Stimulated activated CD8-positive, alpha-beta memory T cell treated with anti-CD3 and anti-CD28 coated beads, Interleukin-4, amount 100 ng/mL, for 1 hour (primary cell): ENCODE measurements around the gene CTDNEP1.

Source experiments
- DNase-seq, 2 donors: peaks; one replicate each; pipeline ENCODE4 v3.0.0-alpha.2; 2020; ENCODE audit warnings: low read depth in 2 of 2, low spot score in 1 of 2

Gene CTDNEP1

DNA sequence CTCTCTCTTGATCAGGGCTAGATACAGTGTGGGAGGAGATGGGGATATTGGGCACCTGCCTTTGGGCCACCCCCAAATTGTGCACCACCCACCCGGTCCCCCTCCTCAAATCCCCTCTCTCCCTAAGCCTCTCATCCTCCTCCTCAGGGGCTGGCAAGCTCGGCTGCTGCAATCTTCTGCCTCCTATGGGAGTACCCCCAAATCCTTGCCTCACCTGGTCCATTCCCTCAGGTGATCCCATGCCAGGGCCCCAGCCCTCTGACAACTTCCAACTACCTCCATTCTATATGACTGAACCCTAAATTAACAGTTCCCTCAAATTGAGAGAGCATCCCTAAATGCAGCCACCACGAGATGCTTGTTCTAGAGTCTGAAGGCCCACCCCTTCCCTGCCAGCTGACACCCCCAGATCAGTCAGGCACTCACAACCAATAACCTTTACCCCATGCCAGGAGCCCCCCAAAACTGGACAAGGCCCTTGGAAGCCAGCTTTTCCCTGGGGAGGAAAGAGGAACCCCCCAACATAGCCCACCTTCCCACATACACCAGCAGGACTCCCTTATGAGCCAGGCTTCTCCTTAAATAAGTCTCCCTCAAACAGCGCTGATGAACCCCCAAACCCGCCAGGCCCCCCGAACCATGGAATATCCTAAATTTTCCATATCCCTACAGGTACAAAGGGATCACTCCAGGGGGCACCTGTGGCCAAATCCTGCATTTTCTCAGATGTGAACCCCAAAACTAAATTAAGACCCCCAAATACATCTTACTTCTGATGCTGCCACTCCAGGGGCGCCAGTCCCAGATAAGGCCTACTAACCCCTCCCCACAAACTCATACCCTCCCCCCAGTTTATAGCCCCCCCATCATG, 35.1 kb downstream of the CTDNEP1 start:
- DNase-seq: no peak

DNA sequence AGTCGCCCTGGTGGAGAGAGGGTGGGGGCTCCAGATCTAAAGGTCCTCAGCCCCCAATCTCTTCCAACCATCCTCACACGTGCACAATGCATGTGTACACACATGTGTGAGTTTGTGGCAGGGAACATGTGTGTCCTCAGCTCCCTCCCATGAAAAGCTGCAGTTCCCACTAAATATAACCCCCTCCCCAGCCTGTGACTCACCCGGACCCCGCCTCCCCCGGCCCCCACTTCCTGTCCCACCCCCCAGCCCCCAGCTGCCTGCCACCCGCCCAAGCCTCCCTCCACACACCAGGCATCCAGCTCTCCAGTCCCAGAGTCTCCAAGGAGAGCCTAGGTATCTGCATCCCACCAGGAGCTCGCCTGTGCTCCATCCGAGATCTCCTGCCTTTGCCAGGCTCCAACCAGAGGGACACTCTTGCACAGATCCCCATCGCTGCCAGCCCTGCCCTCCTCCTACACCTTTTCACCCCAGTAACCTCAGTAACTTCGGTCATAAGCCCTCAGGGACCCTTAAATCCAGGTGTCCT, 35.8 kb downstream of the CTDNEP1 start:
- DNase-seq: no peak

DNA sequence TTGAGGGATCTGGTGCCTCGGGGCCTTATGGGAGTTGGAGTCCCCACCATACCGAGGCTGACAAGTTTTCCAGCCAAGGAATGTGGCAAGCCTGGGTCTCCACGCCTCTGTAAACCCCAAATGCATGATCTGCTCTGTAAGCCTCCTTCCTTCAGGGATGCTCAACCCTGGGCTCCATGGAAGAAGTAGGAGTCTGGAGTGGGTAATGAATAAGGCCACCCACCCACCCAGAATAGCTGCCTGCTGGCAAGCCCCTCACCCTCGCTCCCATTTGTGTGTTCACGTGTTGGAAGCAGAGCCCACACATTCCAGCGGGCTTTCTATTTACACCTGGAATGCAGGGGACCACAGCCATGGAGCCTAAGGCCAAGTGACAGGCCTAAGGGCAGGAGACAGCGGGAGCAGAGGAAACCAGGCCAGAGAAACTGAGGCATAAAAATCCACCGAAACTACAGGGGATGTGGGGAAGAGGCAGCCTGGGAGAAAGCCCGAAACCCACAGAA, 36.3 kb downstream of the CTDNEP1 start:
- DNase-seq: no peak

DNA sequence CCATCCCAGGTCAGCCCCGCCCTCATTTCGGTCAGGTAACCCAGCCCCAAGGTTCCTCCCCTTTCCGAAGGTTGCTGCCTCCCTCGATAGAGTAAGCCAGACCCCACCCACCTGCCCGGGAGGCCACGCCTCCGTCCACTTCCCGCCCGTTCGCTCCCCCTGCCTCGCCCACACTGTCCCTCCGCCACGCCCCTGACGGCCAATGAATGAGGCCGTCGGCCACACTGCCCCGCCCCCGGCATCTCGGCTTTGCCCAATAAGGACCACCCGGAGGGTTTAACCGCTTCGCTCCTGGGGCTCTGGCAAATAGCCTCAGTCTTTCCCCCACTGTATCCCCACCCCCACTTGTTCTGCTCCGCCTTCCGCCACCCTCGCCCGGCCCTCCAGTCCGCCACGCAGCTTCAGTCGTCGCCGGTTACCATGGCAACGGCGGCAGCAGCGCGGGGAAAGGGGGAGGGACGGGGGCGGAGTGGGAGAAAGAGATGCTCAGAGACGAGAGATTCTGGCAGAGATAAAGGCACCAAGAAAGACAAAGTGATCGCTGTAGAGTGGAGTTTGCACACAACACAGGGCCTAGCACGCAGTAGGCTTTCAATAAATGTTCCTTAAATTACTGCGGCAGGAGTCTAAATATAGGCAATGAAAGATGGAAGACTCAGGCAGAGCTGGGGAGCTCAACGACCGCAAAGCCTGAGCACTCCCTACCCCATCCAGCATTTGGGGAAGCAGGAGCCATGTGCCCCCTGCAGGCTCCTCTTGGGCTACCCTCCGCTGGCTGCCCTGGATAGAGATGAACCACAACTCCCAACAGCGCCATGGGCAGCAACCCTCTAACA, 37.0 kb downstream of the CTDNEP1 start:
- DNase-seq: peak; percentile 97 to 98

DNA sequence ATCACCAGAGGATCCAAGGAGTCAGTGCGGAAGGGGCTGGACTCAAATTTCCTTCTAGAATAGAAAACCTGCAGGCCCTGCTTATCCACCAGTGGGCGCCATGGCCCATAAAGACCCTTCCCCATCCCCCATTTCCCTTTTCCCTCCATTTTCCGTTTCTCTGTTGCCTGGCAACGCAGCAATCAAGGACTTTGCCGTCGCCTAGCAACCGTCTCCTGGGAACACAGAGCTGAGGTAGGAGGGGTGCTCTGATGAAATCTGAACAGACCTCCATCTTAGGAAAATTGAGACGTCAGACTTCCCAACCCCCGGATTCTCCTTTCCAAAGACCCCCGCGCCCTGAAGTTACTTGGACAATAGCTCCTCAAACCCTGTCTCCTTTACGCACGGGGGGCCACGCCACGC, 37.6 kb downstream of the CTDNEP1 start:
- DNase-seq: no peak

DNA sequence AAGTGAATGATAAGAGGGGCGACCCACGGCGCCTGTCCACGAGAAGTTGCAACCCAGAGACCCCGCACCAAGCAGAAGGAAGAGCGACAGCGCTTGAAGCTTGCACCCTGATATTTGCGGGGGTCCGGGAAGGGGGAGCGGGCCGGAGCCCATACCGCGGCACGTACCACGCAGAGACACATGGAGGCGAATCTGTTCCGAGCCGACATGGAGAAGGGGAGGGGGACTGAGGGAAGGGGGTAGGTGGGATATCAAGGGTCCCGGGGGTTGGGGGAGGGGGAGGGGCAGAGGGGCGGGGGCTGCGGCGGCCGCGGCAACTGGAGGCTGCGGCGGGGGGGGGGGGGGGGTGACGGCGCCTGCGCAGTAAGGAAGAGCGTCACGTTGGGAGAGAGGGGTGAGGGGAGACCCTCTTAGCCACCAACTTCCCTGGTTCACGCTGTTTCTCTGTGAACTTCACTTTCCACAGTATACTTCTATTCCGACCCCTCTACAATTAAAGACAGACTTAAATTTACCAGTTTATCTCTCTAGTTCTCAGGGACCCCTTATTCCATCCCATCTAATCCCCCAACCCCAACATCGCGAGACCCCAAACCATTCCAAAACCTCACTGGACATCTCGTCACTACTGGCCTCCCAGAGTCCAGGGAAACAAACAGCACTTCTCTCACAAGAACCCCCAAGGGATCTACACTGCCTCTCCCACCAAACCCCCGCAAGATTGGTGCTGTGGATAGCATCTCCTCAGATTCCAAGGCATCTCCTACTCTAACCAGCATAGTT, 39.9 kb downstream of the CTDNEP1 start:
- no peak for DNase-seq

DNA sequence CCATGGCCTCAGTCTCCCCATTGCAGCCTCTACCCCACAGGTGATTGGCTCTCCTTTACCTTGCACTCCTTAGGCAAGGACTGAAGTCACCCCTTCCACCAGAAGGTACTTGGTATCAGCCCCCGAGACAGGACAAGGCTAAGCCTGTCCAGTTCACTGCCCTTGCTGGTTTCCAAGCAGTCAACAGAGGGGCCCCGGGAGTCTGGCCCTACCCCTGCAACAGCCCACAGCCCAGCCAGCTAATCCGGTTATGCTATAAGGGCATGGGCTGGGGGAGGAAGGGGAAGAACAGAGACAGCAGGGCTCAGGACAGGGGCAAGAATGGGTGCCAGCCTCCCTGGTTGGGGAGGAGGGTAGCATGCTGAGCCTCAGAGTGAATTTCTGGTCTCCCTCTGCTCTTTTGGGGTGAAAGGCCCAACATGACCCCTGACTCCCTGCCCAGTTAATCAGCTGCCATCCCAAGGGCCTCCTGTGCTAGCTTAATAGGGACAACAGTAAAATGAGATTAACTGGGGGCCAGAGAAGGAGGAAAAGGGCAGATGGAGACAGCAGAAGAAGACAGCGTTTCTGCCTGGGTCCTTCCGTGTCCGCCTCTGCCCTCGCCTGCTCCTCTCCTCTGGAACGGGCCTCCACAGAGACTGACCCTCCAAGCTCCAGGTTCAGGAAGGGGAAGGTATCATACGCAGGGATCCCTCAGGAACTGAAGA, 42.6 kb downstream of the CTDNEP1 start:
- DNase-seq: no peak

DNA sequence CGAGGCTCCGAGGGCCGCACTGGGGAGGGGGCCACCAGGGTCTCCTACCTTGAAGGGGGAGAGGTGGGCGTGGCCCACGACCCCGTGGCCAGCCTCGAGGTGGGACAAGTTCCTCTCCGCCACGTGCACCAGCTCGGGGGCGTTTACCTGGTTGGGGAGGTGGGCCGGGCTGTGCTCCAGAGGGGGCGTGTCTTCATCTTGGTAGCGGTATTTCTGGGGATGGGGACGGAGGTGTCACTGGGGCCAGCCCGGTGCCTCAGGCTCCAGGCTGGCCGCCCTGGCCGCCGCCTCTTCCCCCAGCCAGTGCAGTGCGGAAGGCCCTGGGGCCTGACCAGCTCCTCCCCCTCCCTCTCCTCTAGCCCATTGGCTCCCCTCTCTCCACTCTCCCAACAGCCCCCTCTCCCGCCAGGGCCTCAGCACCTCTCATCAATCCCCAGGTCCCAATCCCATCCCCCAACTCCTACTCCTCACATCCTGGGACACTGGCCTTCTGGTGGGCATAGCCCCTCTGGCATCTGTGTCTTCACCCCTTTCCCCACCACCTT, 43.4 kb downstream of the CTDNEP1 start:
- DNase-seq: no peak

DNA sequence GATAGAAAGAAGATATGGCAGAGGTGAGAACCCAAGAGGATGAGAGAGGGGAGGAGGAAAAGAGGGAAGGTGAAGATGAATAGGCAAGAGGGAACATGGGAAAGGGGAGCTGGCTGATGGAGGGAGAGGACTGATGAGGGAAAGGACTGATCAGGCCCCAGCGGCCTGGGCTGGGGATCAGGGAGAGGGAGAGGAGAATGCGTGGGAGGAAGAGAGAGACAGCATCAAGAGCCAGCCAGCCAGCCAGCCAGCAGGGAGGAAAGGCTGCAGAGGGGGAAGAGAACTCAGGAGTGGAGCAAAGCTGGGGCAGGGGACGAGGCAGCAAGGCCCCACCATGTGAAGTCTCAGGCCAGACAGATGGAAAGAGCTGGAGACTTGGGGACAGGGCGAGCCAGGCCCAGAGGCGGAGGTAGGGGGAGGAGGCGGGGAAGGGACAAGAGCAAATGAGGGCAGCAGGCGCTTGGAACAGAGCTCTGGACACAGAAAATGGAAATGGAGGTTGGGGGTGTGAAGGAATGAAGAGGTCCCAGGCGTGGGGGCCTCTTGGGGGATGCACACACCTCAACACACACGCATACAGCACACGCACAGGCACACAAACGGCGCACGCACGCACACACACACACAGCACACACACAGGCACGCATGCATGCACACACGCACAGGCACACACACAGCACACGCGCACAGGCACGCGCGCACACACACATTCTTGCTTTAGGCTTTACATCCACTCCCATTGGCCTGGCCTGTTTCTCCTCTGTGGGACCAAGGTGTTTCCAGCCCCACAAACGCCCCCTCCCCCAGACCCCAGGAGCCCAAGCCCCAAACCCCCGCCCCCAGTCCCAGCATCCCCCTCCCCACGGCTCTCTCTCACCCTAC, 44.2 kb downstream of the CTDNEP1 start:
- DNase-seq: no peak

DNA sequence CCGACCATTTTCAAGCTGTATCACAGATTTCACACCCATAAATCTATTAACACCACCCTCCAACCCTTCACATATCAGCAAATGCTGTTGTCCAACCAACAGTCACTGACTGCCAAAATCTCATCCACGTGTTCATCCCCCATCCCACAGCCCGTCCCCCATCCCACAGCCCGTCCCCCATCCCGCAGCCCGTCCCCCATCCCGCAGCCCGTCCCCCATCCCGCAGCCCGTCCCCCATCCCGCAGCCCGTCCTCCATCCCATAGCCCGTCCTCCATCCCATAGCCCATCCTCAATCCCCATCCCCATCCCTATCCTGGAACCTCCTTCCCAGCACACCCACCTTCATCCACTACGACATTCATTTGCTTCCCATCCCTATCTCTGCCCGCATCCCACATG, 46.0 kb downstream of the CTDNEP1 start:
- DNase-seq: no peak

DNA sequence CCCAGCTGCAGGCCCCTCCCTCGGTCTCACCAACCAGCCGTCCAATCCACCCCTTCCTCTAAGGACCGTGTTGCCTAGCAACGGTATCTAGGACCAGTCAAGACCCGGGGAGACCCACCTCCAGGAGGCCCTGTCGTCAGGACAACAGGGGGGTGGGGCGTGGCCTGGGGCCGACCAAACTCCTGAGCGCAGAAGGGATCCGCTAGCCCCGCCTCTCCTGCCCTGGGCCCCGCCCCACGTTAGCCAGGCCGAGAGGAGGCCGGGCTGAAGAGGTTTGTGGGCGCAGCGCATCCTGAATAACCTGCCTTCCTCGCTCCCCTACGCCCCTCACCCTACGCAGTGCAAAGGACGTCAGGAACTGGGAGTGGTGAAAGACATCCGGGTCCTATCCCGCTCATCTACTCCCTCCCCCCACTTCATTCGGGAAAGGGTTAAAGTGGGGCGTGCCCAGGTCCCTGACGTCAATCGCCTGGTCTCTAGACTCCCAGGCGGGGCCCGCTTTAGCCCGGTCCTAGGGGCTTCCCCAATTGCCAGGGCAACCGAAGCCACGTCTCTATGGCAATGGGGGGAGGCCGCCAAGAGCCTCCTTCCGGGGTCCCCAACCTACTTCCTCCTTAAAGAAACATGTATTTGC, 46.6 kb downstream of the CTDNEP1 start:
- peak; percentile 89 to 91 for DNase-seq

DNA sequence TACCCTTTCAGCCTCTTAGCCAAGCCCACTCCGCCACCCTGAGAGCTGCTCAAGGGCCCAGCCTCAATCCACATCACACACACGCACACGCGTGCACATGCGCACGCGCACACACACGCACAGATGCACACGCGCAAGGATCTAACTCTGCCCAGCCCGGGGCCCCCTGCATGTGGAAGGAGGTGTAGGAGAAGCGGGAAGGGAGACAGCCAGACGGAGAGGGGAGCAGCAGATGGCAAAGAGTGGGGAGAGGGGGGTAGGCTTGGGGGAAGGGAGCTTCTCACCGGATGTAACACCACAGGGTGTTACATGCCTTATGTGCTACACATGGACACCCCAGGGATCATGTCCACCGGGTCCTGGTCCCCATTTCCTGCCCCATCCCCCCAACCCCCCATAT, 47.2 kb downstream of the CTDNEP1 start:
- DNase-seq: no peak

DNA sequence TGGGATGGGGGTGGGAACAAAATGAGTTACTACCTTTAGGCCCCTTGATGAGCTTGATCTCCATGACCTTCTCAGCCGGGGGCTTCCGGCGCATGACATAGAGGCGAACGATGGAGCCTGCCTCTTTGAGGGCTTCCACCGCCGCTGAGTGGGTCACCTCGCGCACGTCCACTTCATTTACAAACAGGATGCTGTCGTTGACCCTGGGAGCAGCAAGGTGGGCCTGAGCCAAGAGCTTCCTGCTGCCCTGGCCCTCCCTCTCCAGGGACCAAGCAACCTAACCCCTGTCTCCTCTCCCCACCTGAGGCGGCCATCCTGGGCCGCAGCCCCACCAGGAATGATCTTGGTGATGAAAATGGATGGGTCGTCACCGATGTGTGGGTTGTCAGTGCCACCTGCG, 48.1 kb downstream of the CTDNEP1 start:
- no peak for DNase-seq

DNA sequence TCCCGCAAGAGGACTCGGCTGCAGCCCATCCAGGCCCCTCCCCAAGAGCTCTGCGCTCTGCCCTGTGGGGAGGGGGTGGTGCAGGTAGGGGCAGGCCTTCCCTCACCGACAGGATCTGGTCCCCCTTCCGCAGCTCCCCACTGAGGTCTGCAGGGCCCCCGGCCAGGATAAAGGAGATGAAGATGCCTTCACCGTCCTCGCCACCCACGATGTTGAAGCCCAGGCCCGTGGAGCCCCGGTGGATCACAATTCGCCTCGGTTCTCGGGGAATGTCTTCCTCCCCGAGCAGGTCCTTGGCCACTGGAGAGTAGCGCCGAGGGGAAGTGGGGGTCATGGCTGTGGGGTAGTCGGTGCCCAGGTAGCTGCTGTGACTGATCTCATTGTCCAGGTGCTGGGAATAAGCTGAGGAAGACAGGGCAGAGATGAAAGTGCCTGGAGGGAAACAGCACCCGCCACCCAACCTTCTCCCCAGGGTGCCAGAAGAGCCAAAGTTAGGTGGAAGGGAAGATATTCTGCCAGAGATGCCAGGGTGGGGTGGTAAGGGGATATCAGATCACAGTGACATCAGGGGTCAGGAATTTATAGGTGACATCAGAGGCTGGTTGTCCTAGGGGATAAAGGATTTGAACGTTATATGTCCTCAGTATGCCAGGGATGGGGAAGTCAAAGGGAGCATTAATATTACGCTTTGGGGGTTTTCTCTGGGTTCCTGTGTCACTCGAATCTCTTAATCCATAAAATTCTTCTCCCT, 54.7 kb downstream of the CTDNEP1 start:
- no peak for DNase-seq

DNA sequence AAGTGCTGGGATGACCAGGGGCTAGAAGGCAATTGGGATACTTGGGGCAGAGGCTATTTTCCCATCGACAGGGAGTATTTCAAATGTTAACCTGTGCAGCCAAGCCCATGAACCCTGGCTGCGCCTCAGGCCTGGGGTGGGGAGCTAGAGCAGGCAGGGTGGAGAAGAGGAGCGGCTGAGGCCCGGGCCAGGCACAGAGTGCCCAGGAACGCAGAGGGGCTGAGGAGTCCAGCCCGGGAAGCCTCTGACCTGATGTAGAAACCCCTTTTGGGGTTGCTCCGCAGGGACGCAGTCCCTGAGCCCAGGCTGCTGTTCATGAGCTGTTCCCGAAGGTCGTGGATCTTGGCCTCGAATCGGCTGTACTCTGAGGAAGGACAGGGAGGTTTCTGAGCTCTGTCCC, 55.6 kb downstream of the CTDNEP1 start:
- no peak for DNase-seq
